Upper lobe of right lung (tissue), 1 donor: ENCODE results near the gene RNF7. TPM values are rescaled to one million over a fixed set of nuclear protein-coding genes. Genes with fewer than 3 reads are reported as not detected.

Source experiments
- ATAC-seq: fragments of 200-7000 bp; cut with Tn5 transposase; one replicate; pipeline ENCODE4 v1.9.1; 2020; ENCODE audit warnings: mild to moderate bottlenecking, moderate library complexity
- DNase-seq: peaks from one replicate; pipeline ENCODE4 v3.0.0-alpha.2; 2020
- H3K27ac ChIP-seq: fragments of 200-600 bp; one replicate; pipeline ENCODE4 v1.8.0; 2022
- H3K27me3 ChIP-seq: fragments of 200-600 bp; one replicate; pipeline ENCODE4 v1.8.0; 2022; ENCODE audit warnings: mild to moderate bottlenecking
- H3K36me3 ChIP-seq: fragments of 200-600 bp; one replicate; pipeline ENCODE4 v1.8.0; 2022
- H3K4me1 ChIP-seq: fragments of 200-600 bp; one replicate; pipeline ENCODE4 v1.8.0; 2022
- H3K4me3 ChIP-seq: fragments of 200-600 bp; one replicate; pipeline ENCODE4 v1.8.0; 2022; ENCODE audit warnings: mild to moderate bottlenecking
- H3K9me3 ChIP-seq: fragments of 200-600 bp; one replicate; pipeline ENCODE4 v1.8.0; 2022
- intact Hi-C: fragments of 100-400 bp; cut with DNase I; formaldehyde crosslinking; loops from one replicate; pipeline ENCODE4 v1.11.0; 2022
- total RNA-seq: library from RNA; stranded (reverse); fragmentation: NEBNext Ultra II Directional; extraction: Animal tissue kit (Norgen Biotek cat#: 25700); gene quantifications from one replicate; pipeline ENCODE4 v1.2.1, GENCODE V29; 2021
- TF ChIP-seq, protein P1 (sequence below): fragments of 200-600 bp; IDR thresholded peaks from one replicate; pipeline ENCODE4 v1.8.0; 2022; ENCODE audit warnings: antibody characterized with exemption
- donor health status: DM: no; HTN: yes; CAD: no; lungs with severe emphysema.

The RNF7 gene
- total RNA-seq, 1 donor from 2014 or later: 68.6 TPM

- Histone ChIP-seq H3K4me3 (no peak overlapping the region), H3K27me3 (no peaks in the 10 kb centered on the region), H3K27ac (no peak overlapping the region), H3K4me1 (no peaks in the 10 kb centered on the region), H3K36me3 (no peaks in the 10 kb centered on the region), H3K9me3 (no peaks in the 10 kb centered on the region)
- TF ChIP-seq, protein P1, sequence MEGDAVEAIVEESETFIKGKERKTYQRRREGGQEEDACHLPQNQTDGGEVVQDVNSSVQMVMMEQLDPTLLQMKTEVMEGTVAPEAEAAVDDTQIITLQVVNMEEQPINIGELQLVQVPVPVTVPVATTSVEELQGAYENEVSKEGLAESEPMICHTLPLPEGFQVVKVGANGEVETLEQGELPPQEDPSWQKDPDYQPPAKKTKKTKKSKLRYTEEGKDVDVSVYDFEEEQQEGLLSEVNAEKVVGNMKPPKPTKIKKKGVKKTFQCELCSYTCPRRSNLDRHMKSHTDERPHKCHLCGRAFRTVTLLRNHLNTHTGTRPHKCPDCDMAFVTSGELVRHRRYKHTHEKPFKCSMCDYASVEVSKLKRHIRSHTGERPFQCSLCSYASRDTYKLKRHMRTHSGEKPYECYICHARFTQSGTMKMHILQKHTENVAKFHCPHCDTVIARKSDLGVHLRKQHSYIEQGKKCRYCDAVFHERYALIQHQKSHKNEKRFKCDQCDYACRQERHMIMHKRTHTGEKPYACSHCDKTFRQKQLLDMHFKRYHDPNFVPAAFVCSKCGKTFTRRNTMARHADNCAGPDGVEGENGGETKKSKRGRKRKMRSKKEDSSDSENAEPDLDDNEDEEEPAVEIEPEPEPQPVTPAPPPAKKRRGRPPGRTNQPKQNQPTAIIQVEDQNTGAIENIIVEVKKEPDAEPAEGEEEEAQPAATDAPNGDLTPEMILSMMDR: no peak
- intact Hi-C loops: no loop called here
- no peak for DNase-seq
- no peak for ATAC-seq
These were observed 11.6 kb upstream of the RNF7 start for GRCh38 chr3:141726483-141726882.

DNA sequence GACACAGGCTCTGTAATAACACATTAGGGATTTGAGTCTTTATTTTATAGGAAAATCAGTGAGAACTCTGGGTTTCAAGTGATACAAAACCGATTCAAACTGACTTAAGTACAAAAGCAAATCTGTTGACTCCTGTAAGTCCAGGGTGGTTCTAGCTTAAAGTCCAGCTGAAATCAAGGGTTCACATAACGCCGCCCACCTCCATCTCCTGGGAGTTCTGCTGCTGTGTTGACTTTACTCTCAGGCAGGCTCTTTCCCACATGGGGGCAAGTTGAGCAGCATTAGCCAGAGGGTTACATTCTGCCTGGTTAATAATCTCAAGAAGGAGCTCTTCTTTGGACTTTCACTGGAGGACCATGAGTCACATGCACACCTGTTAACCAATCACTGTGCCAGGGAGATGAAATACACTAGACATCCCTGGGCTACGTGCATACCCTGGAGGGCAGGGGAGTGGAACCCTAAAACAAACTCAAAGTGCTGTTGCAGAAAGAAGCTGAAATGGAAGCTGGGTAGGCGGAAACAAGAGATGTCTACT is 9.7 kb upstream of the RNF7 start:
- Histone ChIP-seq H3K36me3 (no peaks in the 10 kb centered on the region), H3K4me3 (no peak overlapping the region), H3K27me3 (no peaks in the 10 kb centered on the region), H3K9me3 (no peaks in the 10 kb centered on the region), H3K27ac (no peak overlapping the region), H3K4me1 (no peaks in the 10 kb centered on the region)
- TF ChIP-seq, protein P1: no peak
- ATAC-seq: peak; percentile 48
- DNase-seq: no peak
- intact Hi-C loops: no loop called here

- no peak overlapping the region for H3K27ac ChIP-seq
- no peaks in the 10 kb centered on the region for H3K27me3 ChIP-seq
- no peak for ATAC-seq
These were observed 8.9 kb upstream of the RNF7 start for GRCh38 chr3:141729240-141729639.

DNA sequence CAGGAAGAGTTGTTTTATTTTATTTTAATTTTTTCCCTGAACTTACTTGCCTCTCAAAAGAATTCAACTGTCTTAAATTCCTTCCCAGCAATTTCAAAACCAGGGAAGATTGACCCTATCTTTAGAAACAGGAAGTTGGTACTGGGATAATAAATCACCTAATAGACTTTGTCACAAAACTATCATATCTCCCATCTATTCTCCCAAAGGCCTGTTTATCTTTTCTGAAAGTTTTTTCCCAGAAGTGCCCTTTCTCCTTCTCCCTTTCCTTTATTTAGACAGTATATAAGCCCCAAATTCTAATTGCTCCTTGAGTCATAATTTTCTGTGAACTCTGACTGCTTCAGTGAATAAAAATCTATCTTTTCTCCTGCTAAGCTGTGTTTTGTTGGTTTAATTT is 2.9 kb upstream of the RNF7 start:
- DNase-seq: no peak
- Histone ChIP-seq H3K36me3 (no peaks in the 10 kb centered on the region), H3K9me3 (no peaks in the 10 kb centered on the region), H3K27me3 (no peaks in the 10 kb centered on the region), H3K27ac (no peak overlapping the region), H3K4me1 (peaks cover 10% of the 10 kb centered on the region), H3K4me3 (no peak overlapping the region)
- intact Hi-C loops: no loop called here
- no peak for ATAC-seq
- TF ChIP-seq, protein P1: no peak

More at GRCh38 chr3:141729240-141729639, 8.9 kb upstream of the RNF7 start:
- Histone ChIP-seq H3K4me1 (no peaks in the 10 kb centered on the region), H3K4me3 (no peak overlapping the region), H3K36me3 (no peaks in the 10 kb centered on the region), H3K9me3 (no peaks in the 10 kb centered on the region)
- intact Hi-C loops: no loop called here
- TF ChIP-seq, protein P1: no peak
- no peak for DNase-seq

GRCh38 chr3:141735770-141736465 is 2.2 kb upstream of the RNF7 start:
- H3K4me1 ChIP-seq: peaks cover 17% of the 10 kb centered on the region
- H3K36me3 ChIP-seq: no peaks in the 10 kb centered on the region
- H3K27ac ChIP-seq: no peak overlapping the region
- DNase-seq (no peak), ATAC-seq (no peak)
- H3K4me3 ChIP-seq: no peak overlapping the region
- TF ChIP-seq, protein P1: no peak
- no peaks in the 10 kb centered on the region for H3K27me3 ChIP-seq
- H3K9me3 ChIP-seq: no peaks in the 10 kb centered on the region
- intact Hi-C loops: no loop called here
